ENCODE data around the gene FTCDNL1. TPM values are rescaled to one million over a fixed set of nuclear protein-coding genes. Genes with fewer than 3 reads are reported as not detected.

The FTCDNL1 gene
- polyA plus RNA-seq, 3 donors, result 2.4 to 7.3 (median 4.1) TPM

- Histone ChIP-seq H3K79me2 (ENCODE audit: insufficient read depth, low read length) (no peaks in the 10 kb centered on the region), H3K4me2 (replicated peaks; ENCODE audit: extremely low read depth, low read length, poor library complexity, severe bottlenecking) (no peak overlapping the region), H3K9ac (ENCODE audit: insufficient read depth, low read length, poor library complexity, severe bottlenecking) (no peak overlapping the region), H4K20me1 (ENCODE audit: insufficient read depth, low read length) (no peaks in the 10 kb centered on the region), H3K27me3 (ENCODE audit: control insufficient read depth in 2 of 2, insufficient read depth in 2 of 2, low read length in 2 of 2) (no peaks in the 10 kb centered on the region), H3K36me3 (replicated peaks in 1 of 2; ENCODE audit: control insufficient read depth in 1 of 2, insufficient read depth in 2 of 2, low read length in 2 of 2) (peaks cover 0 to 15% of the 10 kb centered on the region in 2 donors), H3K4me1 (ENCODE audit: control insufficient read depth in 1 of 2, insufficient read depth in 2 of 2, low read length in 2 of 2) (no peaks in the 10 kb centered on the region), H3K27ac (ENCODE audit: low read depth in 1 of 2, low read length in 2 of 2) (no peak overlapping the region), H3K4me3 (replicated peaks in 1 of 3; ENCODE audit: low read depth in 2 of 3, low read length in 3 of 3) (no peak overlapping the region), H2AFZ (ENCODE audit: insufficient read depth, low read depth, low read length, poor library complexity, severe bottlenecking) (no peak overlapping the region), H3K9me3 (replicated peaks in 1 of 2; ENCODE audit: control insufficient read depth in 1 of 2, insufficient read depth in 1 of 2, low read length in 2 of 2) (no peaks in the 10 kb centered on the region)
- H3K4me1 Mint-ChIP-seq, result no peaks in the 10 kb centered on the region
- TF ChIP-seq CTCF (IDR thresholded peaks at IDR 0.05), result no peak
- H3K27ac Mint-ChIP-seq, result no peak overlapping the region
- peaks cover 0 to 3% (median 0%) of the 10 kb centered on the region in 3 donors for H3K27me3 Mint-ChIP-seq (ENCODE audit: low read depth in 3 of 3)
- no peaks in the 10 kb centered on the region for H3K9me3 Mint-ChIP-seq
- intact Hi-C loops (cut with micrococcal nuclease), result no loop called here
- H3K36me3 Mint-ChIP-seq, result peaks cover 29 to 39% of the 10 kb centered on the region in 2 donors
- no peak for DNase-seq
- WGBS (ENCODE audit: insufficient coverage), result 93% methylated on average over 3 of the region's 5 CpGs
- no peak overlapping the region for H3K4me3 Mint-ChIP-seq
Measured at GRCh38 chr2:199838399-199838798, 12.6 kb downstream of the FTCDNL1 start.

GRCh38 chr2:199836943-199837342 is 14.0 kb downstream of the FTCDNL1 start:
- Mint-ChIP-seq H3K27ac (no peak overlapping the region), H3K36me3 (peaks cover 29 to 37% of the 10 kb centered on the region in 2 donors), H3K9me3 (no peaks in the 10 kb centered on the region), H3K4me3 (no peak overlapping the region), H3K4me1 (no peaks in the 10 kb centered on the region), H3K27me3 (ENCODE audit: low read depth in 3 of 3) (peaks cover 0 to 3% (median 0%) of the 10 kb centered on the region in 3 donors)
- H3K4me2 ChIP-seq (replicated peaks; ENCODE audit: extremely low read depth, low read length, poor library complexity, severe bottlenecking), result no peak overlapping the region
- no peak overlapping the region for H2AFZ ChIP-seq (ENCODE audit: insufficient read depth, low read depth, low read length, poor library complexity, severe bottlenecking)
- DNase-seq, result no peak
- no peaks in the 10 kb centered on the region for H4K20me1 ChIP-seq (ENCODE audit: insufficient read depth, low read length)
- no peak overlapping the region for H3K27ac ChIP-seq (ENCODE audit: low read depth in 1 of 2, low read length in 2 of 2)
- no peaks in the 10 kb centered on the region for H3K9me3 ChIP-seq (replicated peaks in 1 of 2; ENCODE audit: control insufficient read depth in 1 of 2, insufficient read depth in 1 of 2, low read length in 2 of 2)
- no peaks in the 10 kb centered on the region for H3K27me3 ChIP-seq (ENCODE audit: control insufficient read depth in 2 of 2, insufficient read depth in 2 of 2, low read length in 2 of 2)
- H3K9ac ChIP-seq (ENCODE audit: insufficient read depth, low read length, poor library complexity, severe bottlenecking), result no peak overlapping the region
- H3K4me3 ChIP-seq (replicated peaks in 1 of 3; ENCODE audit: low read depth in 2 of 3, low read length in 3 of 3), result no peak overlapping the region
- H3K79me2 ChIP-seq (ENCODE audit: insufficient read depth, low read length), result no peaks in the 10 kb centered on the region
- no peaks in the 10 kb centered on the region for H3K4me1 ChIP-seq (ENCODE audit: control insufficient read depth in 1 of 2, insufficient read depth in 2 of 2, low read length in 2 of 2)
- peaks cover 0 to 13% of the 10 kb centered on the region in 2 donors for H3K36me3 ChIP-seq (replicated peaks in 1 of 2; ENCODE audit: control insufficient read depth in 1 of 2, insufficient read depth in 2 of 2, low read length in 2 of 2)
- no CpG with 5 or more reads among the region's 1 CpG for WGBS (ENCODE audit: insufficient coverage)
- no peak for TF ChIP-seq CTCF (IDR thresholded peaks at IDR 0.05)
- intact Hi-C loops (cut with micrococcal nuclease), result no loop called here

Data from CD14-positive monocyte (primary cell).